GM19240 (cell line): ENCODE measurements around the gene ZNF660.

Experiments used
- DNase-seq: peaks from one replicate; pipeline ENCODE4 v3.0.0; 2011; ENCODE audit warnings: low spot score; ENCODE audit not compliant: insufficient read length

The ZNF660 gene

DNA sequence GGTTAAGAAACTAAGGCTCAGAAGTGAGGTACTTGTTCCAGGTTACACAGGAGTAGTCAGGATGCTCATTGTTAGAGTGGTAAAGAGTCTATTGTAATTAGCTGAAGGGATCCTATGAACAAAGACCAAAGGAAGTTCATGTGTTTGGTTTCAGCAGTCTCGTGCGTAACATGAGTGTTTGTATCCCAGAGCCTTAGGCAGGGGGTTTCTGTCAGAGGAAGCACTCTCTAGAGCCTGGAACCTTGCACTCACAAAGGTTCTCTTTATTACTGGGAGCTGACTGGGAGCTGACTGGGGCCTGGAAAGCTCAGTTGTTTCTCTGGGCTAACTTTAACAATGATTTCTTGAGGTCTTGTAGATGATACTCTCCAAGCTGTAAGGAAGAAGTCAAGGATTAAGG is 44.0 kb downstream of the ZNF660 start:
- DNase-seq: no peak

GRCh38 chr3:44632193-44632592 is 47.4 kb downstream of the ZNF660 start:
- DNase-seq: no peak

DNA sequence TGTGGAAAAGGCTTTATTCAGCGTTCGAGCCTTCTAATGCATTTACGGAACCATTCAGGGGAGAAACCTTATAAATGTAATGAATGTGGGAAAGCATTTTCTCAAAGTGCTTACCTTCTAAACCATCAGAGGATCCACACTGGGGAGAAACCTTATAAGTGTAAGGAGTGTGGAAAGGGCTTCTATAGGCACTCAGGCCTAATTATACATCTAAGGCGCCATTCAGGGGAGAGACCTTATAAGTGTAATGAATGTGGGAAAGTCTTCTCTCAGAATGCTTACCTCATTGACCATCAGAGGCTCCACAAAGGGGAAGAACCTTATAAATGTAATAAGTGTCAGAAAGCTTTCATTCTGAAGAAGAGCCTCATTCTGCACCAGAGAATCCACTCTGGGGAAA is 57.6 kb downstream of the ZNF660 start:
- no peak for DNase-seq

GRCh38 chr3:44643024-44643423 is 58.3 kb downstream of the ZNF660 start:
- no peak for DNase-seq

- no peak for DNase-seq
Measured at GRCh38 chr3:44647771-44648170, 63.0 kb downstream of the ZNF660 start.

DNA sequence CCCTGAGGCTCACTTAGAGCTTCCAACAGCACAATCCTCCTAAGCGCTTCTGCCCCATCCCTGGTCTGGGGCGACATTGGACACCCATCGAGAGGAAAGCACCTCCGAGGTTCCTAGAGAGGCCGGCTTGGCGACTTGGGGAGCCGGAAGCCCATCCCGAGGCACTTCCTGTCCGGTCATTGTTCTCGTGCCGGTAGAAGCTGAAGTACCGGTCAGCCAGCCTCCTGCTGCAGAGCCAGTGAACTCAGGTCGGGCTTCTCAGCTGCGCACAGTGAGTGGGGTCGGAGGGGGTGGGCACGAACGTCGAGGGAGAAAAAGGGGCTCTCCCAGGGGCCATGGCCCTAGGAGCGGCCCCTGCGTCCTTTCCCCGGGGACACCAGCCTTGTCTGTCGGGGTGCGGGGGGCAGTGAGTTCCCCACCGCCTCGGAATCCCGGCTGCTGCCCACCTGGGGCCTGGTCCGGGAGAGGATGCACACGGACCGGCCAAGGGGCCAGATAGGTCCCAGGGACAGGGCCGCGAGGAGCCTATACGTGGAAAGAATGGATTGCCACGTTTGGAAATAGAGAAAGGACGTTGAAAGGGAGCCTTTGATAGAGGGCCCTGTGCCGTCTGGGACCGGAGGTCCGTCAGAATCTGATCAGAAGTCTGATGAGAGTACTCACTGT is 63.9 kb downstream of the ZNF660 start, which contains the start of gene ZNF35:
Gene ZNF35 (plus strand): TSS at position 169 of the 666 bp plus-strand sequence. CDS start 2,336 bp downstream, outside the sequence.
- DNase-seq: peak; percentile 86
